Middle frontal gyrus (tissue), 1 donor: ENCODE data around the gene SSX1.
"Not testable (repeated sequence)": the region's sequence is repeated elsewhere in the genome, so short reads cannot be mapped to it uniquely, and the experiment has no call there.

ENCODE experiments used
- DNase-seq: peaks from one replicate; pipeline ENCODE4 v3.0.0-alpha.2; 2015; ENCODE audit warnings: low spot score; ENCODE audit errors: extremely low spot score

The SSX1 gene

GRCh38 chrX:48255062-48255796 is at the start of gene SSX1:
Gene SSX1, plus strand, starts transcription at chrX:48255392. Its CDS starts 1,850 bp downstream, at chrX:48257242.
- not testable (repeated sequence) for DNase-seq

- not testable (repeated sequence) for DNase-seq
Measured at GRCh38 chrX:48214341-48214740, 40.9 kb upstream of the SSX1 start.

- DNase-seq = not testable (repeated sequence)
Measured at GRCh38 chrX:48224196-48224595, 31.0 kb upstream of the SSX1 start.

GRCh38 chrX:48252945-48253344 is 2.2 kb upstream of the SSX1 start:
- not testable (repeated sequence) for DNase-seq

- not testable (repeated sequence) for DNase-seq
Measured at GRCh38 chrX:48274365-48274764, 19.2 kb downstream of the SSX1 start.

GRCh38 chrX:48278958-48279357 is 23.8 kb downstream of the SSX1 start:
- no peak for DNase-seq

- DNase-seq = not testable (repeated sequence)
Measured at GRCh38 chrX:48280729-48281128, 25.5 kb downstream of the SSX1 start.

GRCh38 chrX:48306175-48306574 is 51.0 kb downstream of the SSX1 start:
- no peak for DNase-seq

- not testable (repeated sequence) for DNase-seq
Measured at GRCh38 chrX:48313996-48314395, 58.8 kb downstream of the SSX1 start.
